Measurements from ENCODE around the gene SLU7. TPM values are rescaled to one million over a fixed set of nuclear protein-coding genes. Genes with fewer than 3 reads are reported as not detected.

SLU7 gene
- total and polyA plus RNA-seq, 4 donors: 26.7 to 35.6 (median 34.8) TPM

DNA sequence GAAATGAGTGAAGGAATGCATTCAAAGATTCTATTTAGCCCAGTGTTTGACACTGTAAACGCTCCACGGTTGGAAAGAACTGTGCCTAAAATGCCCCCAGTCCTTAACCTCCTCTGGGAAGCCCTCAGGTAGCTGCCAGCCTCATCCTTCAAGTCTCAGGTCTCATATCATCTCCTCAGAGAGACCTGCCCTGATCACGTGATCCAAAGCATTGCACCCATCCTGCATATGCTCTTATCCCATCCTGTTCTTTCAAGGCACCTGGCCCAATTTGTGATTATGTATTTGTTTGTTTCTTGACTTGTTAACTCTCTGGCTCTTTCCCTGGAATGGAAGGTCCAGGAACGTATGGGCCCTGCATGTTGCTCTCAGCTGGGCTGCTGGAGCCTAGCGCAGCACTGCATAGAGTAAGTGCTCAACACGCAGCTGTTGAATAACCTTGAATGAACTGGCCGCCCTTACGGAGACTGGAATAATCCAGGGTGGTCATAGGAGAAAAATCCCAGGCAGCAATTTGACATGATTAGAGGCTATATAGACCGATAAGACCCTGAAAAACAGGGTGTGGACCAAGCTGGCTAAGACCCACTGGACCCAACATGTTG, 57.2 kb downstream of the SLU7 start:
- Histone ChIP-seq H3K4me3 (no peak overlapping the region), H3K9ac (ENCODE audit: insufficient read depth in 1 of 2, low read length in 2 of 2) (no peak overlapping the region), H3K4me1 (ENCODE audit: control insufficient read depth in 5 of 5, insufficient read depth in 5 of 5, low read length in 5 of 5) (peaks cover 0 to 28% (median 8%) of the 10 kb centered on the region in 5 donors), H3K9me3 (ENCODE audit: control insufficient read depth in 4 of 4, insufficient read depth in 3 of 4, low read length in 3 of 4) (no peaks in the 10 kb centered on the region), H3K36me3 (ENCODE audit: control insufficient read depth in 4 of 4, insufficient read depth in 4 of 4, low read length in 4 of 4) (no peaks in the 10 kb centered on the region), H3K27me3 (ENCODE audit: control insufficient read depth in 3 of 3, insufficient read depth in 3 of 3, low read length in 2 of 3) (no peaks in the 10 kb centered on the region), H3K27ac (ENCODE audit: low read depth in 1 of 2, low read length in 1 of 2) (no peak overlapping the region)
- TF ChIP-seq, protein P1, sequence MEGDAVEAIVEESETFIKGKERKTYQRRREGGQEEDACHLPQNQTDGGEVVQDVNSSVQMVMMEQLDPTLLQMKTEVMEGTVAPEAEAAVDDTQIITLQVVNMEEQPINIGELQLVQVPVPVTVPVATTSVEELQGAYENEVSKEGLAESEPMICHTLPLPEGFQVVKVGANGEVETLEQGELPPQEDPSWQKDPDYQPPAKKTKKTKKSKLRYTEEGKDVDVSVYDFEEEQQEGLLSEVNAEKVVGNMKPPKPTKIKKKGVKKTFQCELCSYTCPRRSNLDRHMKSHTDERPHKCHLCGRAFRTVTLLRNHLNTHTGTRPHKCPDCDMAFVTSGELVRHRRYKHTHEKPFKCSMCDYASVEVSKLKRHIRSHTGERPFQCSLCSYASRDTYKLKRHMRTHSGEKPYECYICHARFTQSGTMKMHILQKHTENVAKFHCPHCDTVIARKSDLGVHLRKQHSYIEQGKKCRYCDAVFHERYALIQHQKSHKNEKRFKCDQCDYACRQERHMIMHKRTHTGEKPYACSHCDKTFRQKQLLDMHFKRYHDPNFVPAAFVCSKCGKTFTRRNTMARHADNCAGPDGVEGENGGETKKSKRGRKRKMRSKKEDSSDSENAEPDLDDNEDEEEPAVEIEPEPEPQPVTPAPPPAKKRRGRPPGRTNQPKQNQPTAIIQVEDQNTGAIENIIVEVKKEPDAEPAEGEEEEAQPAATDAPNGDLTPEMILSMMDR (IDR thresholded peaks at IDR 0.05; ENCODE audit: control extremely low read depth, extremely low read depth): no peak
- 85 to 88% methylated on average over 9 of the region's 9 CpGs for WGBS, 2 donors
- DNase-seq (no peak), ATAC-seq (ENCODE audit: insufficient read depth, low FRiP score) (no peak)

DNA sequence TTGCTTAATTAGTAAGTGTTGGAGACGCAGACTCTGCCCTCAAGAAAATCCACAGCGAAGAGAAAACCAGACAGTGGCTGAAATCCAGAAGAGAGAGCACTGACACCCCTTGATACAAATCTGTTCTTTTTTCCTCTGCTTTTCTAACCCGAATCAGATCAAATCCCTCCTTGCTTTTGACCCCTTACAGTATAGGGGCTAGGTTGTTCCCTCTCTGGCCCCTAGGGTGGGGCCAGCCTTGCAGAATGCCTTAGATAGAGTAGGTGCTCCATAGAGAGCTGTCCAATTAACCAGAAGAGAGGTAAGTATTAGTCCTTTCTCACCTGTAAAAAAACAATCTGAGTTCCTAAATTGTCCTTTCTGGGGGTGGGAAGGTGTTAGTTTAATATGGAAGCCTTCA, 58.6 kb downstream of the SLU7 start:
- WGBS, 2 donors: 66 to 83% methylated on average over 3 of the region's 3 CpGs
- no peak for DNase-seq
- no peak for ATAC-seq (ENCODE audit: insufficient read depth, low FRiP score)

DNA sequence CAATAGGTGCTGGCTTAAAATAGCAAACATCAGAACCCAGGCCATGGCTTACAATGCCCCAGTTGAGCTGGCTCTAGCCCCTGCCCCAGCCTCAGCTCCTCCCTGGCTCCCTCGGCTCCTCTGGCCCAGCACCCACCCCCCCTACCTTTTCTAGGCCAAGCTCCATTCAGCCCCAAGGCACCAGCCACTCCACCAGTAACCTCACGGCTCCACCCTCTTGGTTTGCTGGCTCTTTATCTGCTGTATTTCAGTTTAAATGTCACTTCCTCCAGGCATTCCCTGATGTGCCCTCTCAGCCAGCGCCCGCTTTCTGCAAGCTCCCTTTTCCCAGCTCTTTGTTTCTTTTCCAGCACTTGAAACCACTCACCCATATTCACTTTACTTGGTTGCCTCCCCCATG, 59.1 kb downstream of the SLU7 start:
- Histone ChIP-seq H3K4me1 (ENCODE audit: control insufficient read depth in 5 of 5, insufficient read depth in 5 of 5, low read length in 5 of 5) (peaks cover 0 to 39% (median 12%) of the 10 kb centered on the region in 5 donors), H3K4me3 (no peak overlapping the region), H3K27me3 (ENCODE audit: control insufficient read depth in 3 of 3, insufficient read depth in 3 of 3, low read length in 2 of 3) (no peaks in the 10 kb centered on the region), H3K27ac (ENCODE audit: low read depth in 1 of 2, low read length in 1 of 2) (peak overlapping the region in 1 of 2 donors; percentile 60), H3K36me3 (ENCODE audit: control insufficient read depth in 4 of 4, insufficient read depth in 4 of 4, low read length in 4 of 4) (no peaks in the 10 kb centered on the region), H3K9me3 (ENCODE audit: control insufficient read depth in 4 of 4, insufficient read depth in 3 of 4, low read length in 3 of 4) (no peaks in the 10 kb centered on the region), H3K9ac (ENCODE audit: insufficient read depth in 1 of 2, low read length in 2 of 2) (no peak overlapping the region)
- WGBS, 2 donors: 45 to 58% methylated on average over 4 of the region's 4 CpGs
- ATAC-seq (ENCODE audit: insufficient read depth, low FRiP score): no peak
- TF ChIP-seq, protein P1 (IDR thresholded peaks at IDR 0.05; ENCODE audit: control extremely low read depth, extremely low read depth): no peak
- DNase-seq: no peak

More for the DNA sequence above, 58.6 kb downstream of the SLU7 start:
- peaks cover 0 to 39% (median 12%) of the 10 kb centered on the region in 5 donors for H3K4me1 ChIP-seq (ENCODE audit: control insufficient read depth in 5 of 5, insufficient read depth in 5 of 5, low read length in 5 of 5)
- TF ChIP-seq, protein P1 (IDR thresholded peaks at IDR 0.05; ENCODE audit: control extremely low read depth, extremely low read depth): no peak
- no peak overlapping the region for H3K27ac ChIP-seq (ENCODE audit: low read depth in 1 of 2, low read length in 1 of 2)
- no peak overlapping the region for H3K9ac ChIP-seq (ENCODE audit: insufficient read depth in 1 of 2, low read length in 2 of 2)
- H3K4me3 ChIP-seq: no peak overlapping the region
- H3K36me3 ChIP-seq (ENCODE audit: control insufficient read depth in 4 of 4, insufficient read depth in 4 of 4, low read length in 4 of 4): no peaks in the 10 kb centered on the region
- H3K27me3 ChIP-seq (ENCODE audit: control insufficient read depth in 3 of 3, insufficient read depth in 3 of 3, low read length in 2 of 3): no peaks in the 10 kb centered on the region
- no peaks in the 10 kb centered on the region for H3K9me3 ChIP-seq (ENCODE audit: control insufficient read depth in 4 of 4, insufficient read depth in 3 of 4, low read length in 3 of 4)

DNA sequence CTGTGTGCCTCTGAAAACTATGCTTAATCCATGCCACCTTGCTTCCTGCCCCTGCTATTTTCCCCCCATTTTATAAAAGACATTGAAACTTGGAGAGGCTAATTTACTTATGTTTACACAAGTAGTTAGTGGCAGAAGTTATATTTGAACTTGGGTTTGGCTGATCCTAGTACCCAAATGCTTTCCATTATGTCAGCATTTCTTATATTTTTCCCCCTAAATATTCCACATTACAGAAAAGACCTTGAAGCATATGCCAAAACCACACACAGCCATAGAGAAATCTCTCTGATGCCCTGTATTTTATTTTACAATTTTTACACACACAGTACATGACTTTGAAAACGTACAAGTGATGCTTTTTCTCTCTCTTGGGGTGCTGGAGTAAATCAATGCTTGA, 59.6 kb downstream of the SLU7 start:
- H3K4me3 ChIP-seq: no peak overlapping the region
- no peaks in the 10 kb centered on the region for H3K27me3 ChIP-seq (ENCODE audit: control insufficient read depth in 3 of 3, insufficient read depth in 3 of 3, low read length in 2 of 3)
- TF ChIP-seq, protein P1 (IDR thresholded peaks at IDR 0.05; ENCODE audit: control extremely low read depth, extremely low read depth): no peak
- H3K9ac ChIP-seq (ENCODE audit: insufficient read depth in 1 of 2, low read length in 2 of 2): no peak overlapping the region
- DNase-seq (peak in 1 of 3 donors; percentile 53), ATAC-seq (ENCODE audit: insufficient read depth, low FRiP score) (no peak)
- peaks cover 0 to 39% (median 12%) of the 10 kb centered on the region in 5 donors for H3K4me1 ChIP-seq (ENCODE audit: control insufficient read depth in 5 of 5, insufficient read depth in 5 of 5, low read length in 5 of 5)
- H3K27ac ChIP-seq (ENCODE audit: low read depth in 1 of 2, low read length in 1 of 2): no peak overlapping the region
- no peaks in the 10 kb centered on the region for H3K9me3 ChIP-seq (ENCODE audit: control insufficient read depth in 4 of 4, insufficient read depth in 3 of 4, low read length in 3 of 4)
- WGBS, 2 donors: 0 to 1% methylated on average over 1 of the region's 1 CpG
- no peaks in the 10 kb centered on the region for H3K36me3 ChIP-seq (ENCODE audit: control insufficient read depth in 4 of 4, insufficient read depth in 4 of 4, low read length in 4 of 4)

All from lung (tissue), 12 donors.